Stimulated activated CD4-positive, alpha-beta T cell treated with anti-CD3 and anti-CD28 coated beads, TNF-alpha, amount 100 ng/mL, for 1 hour (primary cell): Measurements from ENCODE around the gene SLC10A7.

Experiments used
- DNase-seq, 3 donors: peaks; one replicate each; pipeline ENCODE4 v3.0.0-alpha.2; 2020; ENCODE audit warnings: low read depth in 3 of 3, low spot score in 1 of 3

The SLC10A7 gene

GRCh38 chr4:146263793-146264192, 257.9 kb downstream of the SLC10A7 start:
- no peak for DNase-seq

- no peak for DNase-seq
Observed at GRCh38 chr4:146261041-146261440, 260.7 kb downstream of the SLC10A7 start.

GRCh38 chr4:146260521-146260920, 261.2 kb downstream of the SLC10A7 start:
- no peak for DNase-seq

GRCh38 chr4:146257511-146257910, 264.2 kb downstream of the SLC10A7 start:
- DNase-seq, result no peak

- no peak for DNase-seq
Observed at GRCh38 chr4:146256328-146256727, 265.4 kb downstream of the SLC10A7 start.

- no peak for DNase-seq
Observed at GRCh38 chr4:146255874-146256273, 265.9 kb downstream of the SLC10A7 start.

GRCh38 chr4:146255463-146255862, 266.3 kb downstream of the SLC10A7 start:
- no peak for DNase-seq

- no peak for DNase-seq
Observed at GRCh38 chr4:146252969-146253611, 268.6 kb downstream of the SLC10A7 start.

- no peak for DNase-seq
Observed at GRCh38 chr4:146247356-146247755, 274.4 kb downstream of the SLC10A7 start.

GRCh38 chr4:146246381-146246780, 275.4 kb downstream of the SLC10A7 start:
- no peak for DNase-seq

GRCh38 chr4:146245850-146246249, 275.9 kb downstream of the SLC10A7 start:
- DNase-seq, result no peak

- no peak for DNase-seq
Observed at GRCh38 chr4:146245246-146245645, 276.5 kb downstream of the SLC10A7 start.

GRCh38 chr4:146244496-146244895, 277.2 kb downstream of the SLC10A7 start:
- DNase-seq, result no peak

- DNase-seq, result no peak
Observed at GRCh38 chr4:146243883-146244277, 277.9 kb downstream of the SLC10A7 start.

GRCh38 chr4:146243141-146243882, 278.4 kb downstream of the SLC10A7 start:
- DNase-seq, result peak in 1 of 3 donors; percentile 31

- no peak for DNase-seq
Observed at GRCh38 chr4:146238107-146238506, 283.6 kb downstream of the SLC10A7 start.

GRCh38 chr4:146237092-146237491, 284.6 kb downstream of the SLC10A7 start:
- no peak for DNase-seq

GRCh38 chr4:146236216-146236615, 285.5 kb downstream of the SLC10A7 start:
- DNase-seq, result no peak

- DNase-seq, result no peak
Observed at GRCh38 chr4:146235654-146236177, 286.0 kb downstream of the SLC10A7 start.

GRCh38 chr4:146232131-146232722, 289.5 kb downstream of the SLC10A7 start:
- DNase-seq, result no peak

- no peak for DNase-seq
Observed at GRCh38 chr4:146229406-146229805, 292.3 kb downstream of the SLC10A7 start.

- no peak for DNase-seq
Observed at GRCh38 chr4:146224326-146224966, 297.3 kb downstream of the SLC10A7 start.
